Measurements from ENCODE around the gene SLC7A10. TPM values are rescaled to one million over a fixed set of nuclear protein-coding genes. Genes with fewer than 3 reads are reported as not detected.

SLC7A10 gene
- total RNA-seq, 1 experiment from 2014 or later = 2.9 TPM

GRCh38 chr19:33270769-33271168 lies 45.1 kb upstream of the SLC7A10 start:
- H4K8ac ChIP-seq (replicated peaks; ENCODE audit: insufficient read length, low read depth, low read length) = no peak overlapping the region
- H2BK15ac ChIP-seq (ENCODE audit: low read depth, low read length) = no peak overlapping the region
- no CpG with 5 or more reads among the region's 1 CpG for WGBS (ENCODE audit: extremely low coverage, insufficient read length, low lambda C conversion rate)
- H2AFZ ChIP-seq (ENCODE audit: low read length) = no peak overlapping the region
- H2BK20ac ChIP-seq (ENCODE audit: low read depth, low read length, poor library complexity, severe bottlenecking) = no peak overlapping the region
- no peak overlapping the region for H2AK5ac ChIP-seq (ENCODE audit: insufficient read length, low read length)
- H3K27ac Mint-ChIP-seq = no peak overlapping the region
- H3K4ac ChIP-seq (ENCODE audit: low read depth, low read length) = no peak overlapping the region
- H4K5ac ChIP-seq (ENCODE audit: insufficient read length, low read depth, low read length) = no peak overlapping the region
- no peak overlapping the region for H3K27ac ChIP-seq (ENCODE audit: insufficient read length, low read depth, low read length)
- no peak overlapping the region for H2BK5ac ChIP-seq (ENCODE audit: insufficient read length, low read length)
- H2BK12ac ChIP-seq (ENCODE audit: insufficient read length, low read depth, low read length) = no peak overlapping the region
- no peak for TF ChIP-seq CTCF (conservative IDR thresholded peaks at IDR 0.05)
- no peak overlapping the region for H3T11ph ChIP-seq (ENCODE audit: low read length)
- no peaks in the 10 kb centered on the region for H3K23me2 ChIP-seq (ENCODE audit: insufficient read length, low read depth, low read length, poor library complexity, severe bottlenecking)
- peaks cover 23 to 33% of the 10 kb centered on the region in 2 experiments for H3K4me1 Mint-ChIP-seq
- H3K79me1 ChIP-seq (ENCODE audit: insufficient read depth, low read depth, low read length, poor library complexity, severe bottlenecking) = no peaks in the 10 kb centered on the region
- no peaks in the 10 kb centered on the region; a peak in 1 of 5 replicates for H3K9me3 Mint-ChIP-seq
- H3K4me3 Mint-ChIP-seq = no peak overlapping the region; a peak in 1 of 5 replicates
- no peak for DNase-seq
- H3K18ac ChIP-seq (ENCODE audit: insufficient read length, low read depth, low read length) = no peak overlapping the region
- H3K27me3 ChIP-seq (ENCODE audit: insufficient read depth, low read length) = no peaks in the 10 kb centered on the region
- H3K79me2 ChIP-seq (ENCODE audit: insufficient read depth, low read length) = no peaks in the 10 kb centered on the region
- H3K27me3 Mint-ChIP-seq (ENCODE audit: low read depth) = peaks cover 1% of the 10 kb centered on the region; the same call in 1 of the 2 replicates
- H4K20me1 ChIP-seq (ENCODE audit: control insufficient read depth, insufficient read depth, insufficient read length) = no peaks in the 10 kb centered on the region
- no peak overlapping the region for H2BK120ac ChIP-seq (ENCODE audit: low read depth, low read length, poor library complexity, severe bottlenecking)
- H3K56ac ChIP-seq (ENCODE audit: insufficient read length, low read depth, low read length) = no peak overlapping the region
- H3K4me1 ChIP-seq (ENCODE audit: insufficient read depth, low read length) = no peaks in the 10 kb centered on the region; the same call in 1 of the 2 replicates
- no peak overlapping the region for H4K91ac ChIP-seq (ENCODE audit: insufficient read length, low read depth, low read length)
- H3K36me3 Mint-ChIP-seq (ENCODE audit: insufficient read depth in 1 of 3, low read depth in 3 of 3) = no peaks in the 10 kb centered on the region
- H3K14ac ChIP-seq (ENCODE audit: insufficient read depth, low read length) = no peak overlapping the region
- H3K4me2 ChIP-seq (ENCODE audit: insufficient read depth, insufficient read length, low read length) = no peak overlapping the region
- no peaks in the 10 kb centered on the region for H3K9me3 ChIP-seq (ENCODE audit: control insufficient read depth, low read depth, low read length)
- no peak overlapping the region for H3K9ac ChIP-seq (ENCODE audit: extremely low read depth, insufficient read length, low read length)
- H3K23ac ChIP-seq (ENCODE audit: insufficient read length, low read depth, low read length) = no peak overlapping the region
